Activated CD8-positive, alpha-beta T cell treated with anti-CD3 and anti-CD28 coated beads, Interleukin-2, amount 10 ng/mL, durations not matched to agents 7 days and 5 days (primary cell): ENCODE data around the gene SLC16A7. TPM values are rescaled to one million over a fixed set of nuclear protein-coding genes. Genes with fewer than 3 reads are reported as not detected.

ENCODE experiments used
- ATAC-seq: fragments of 150-1000 bp; cut with Tn5 transposase; one replicate; pipeline ENCODE4 v1.10.0; 2021; ENCODE audit warnings: moderate library complexity
- CTCF ChIA-PET: fragments of 350-600 bp; sonication (Branson Sonifier 250); formaldehyde crosslinking; loops from one replicate; lab custom pipeline; 2021; ENCODE audit warnings: antibody characterized with exemption; lab: Charles Lee
- POLR2A ChIA-PET: fragments of 350-600 bp; sonication (Branson Sonifier 250); formaldehyde crosslinking; loops from one replicate; lab custom pipeline; 2021; ENCODE audit warnings: antibody characterized with exemption; lab: Charles Lee
- DNase-seq: peaks from one replicate; pipeline ENCODE4 v3.0.0-alpha.2; 2020
- H3K27ac Mint-ChIP-seq: one replicate; pipeline ENCODE4 v1.8.0; 2021; ENCODE audit warnings: mild to moderate bottlenecking, mixed read lengths
- H3K27me3 Mint-ChIP-seq: one replicate; pipeline ENCODE4 v1.8.0; 2021; ENCODE audit warnings: low read depth, mixed read lengths
- H3K36me3 Mint-ChIP-seq: one replicate; pipeline ENCODE4 v1.8.0; 2021; ENCODE audit warnings: low read depth, mixed read lengths
- H3K4me1 Mint-ChIP-seq: one replicate; pipeline ENCODE4 v1.8.0; 2021; ENCODE audit warnings: low read depth, mixed read lengths
- H3K4me3 Mint-ChIP-seq: one replicate; pipeline ENCODE4 v1.8.0; 2021; ENCODE audit warnings: mild to moderate bottlenecking, mixed read lengths
- H3K9me3 Mint-ChIP-seq: one replicate; pipeline ENCODE4 v1.8.0; 2022; ENCODE audit warnings: mixed read lengths; ENCODE audit not compliant: insufficient read depth
- total RNA-seq, 2 experiments: library from RNA; stranded (reverse); gene quantifications; one replicate each; pipeline ENCODE4 v1.2.3, GENCODE V29; 2021

Gene SLC16A7
- total RNA-seq, 2 experiments from 2014 or later, result 35.9 to 38.8 TPM

GRCh38 chr12:59627582-59627981 is 31.8 kb downstream of the SLC16A7 start:
- peaks cover 33% of the 10 kb centered on the region for H3K36me3 Mint-ChIP-seq
- DNase-seq, result no peak
- H3K4me3 Mint-ChIP-seq, result no peak overlapping the region
- no peaks in the 10 kb centered on the region for H3K27me3 Mint-ChIP-seq
- POLR2A ChIA-PET, result interaction anchor here (0.6 kb wide), 1 partner anchor 106 kb away, joined by 3 read pairs; no protein-coding TSS in a partner anchor
- no peaks in the 10 kb centered on the region for H3K9me3 Mint-ChIP-seq
- no peak overlapping the region for H3K27ac Mint-ChIP-seq
- ATAC-seq, result no peak
- CTCF ChIA-PET, result interaction anchor here (0.8 kb wide), 1 partner anchor 28 kb away, joined by 4 read pairs; no protein-coding TSS in a partner anchor
- H3K4me1 Mint-ChIP-seq, result no peaks in the 10 kb centered on the region

DNA sequence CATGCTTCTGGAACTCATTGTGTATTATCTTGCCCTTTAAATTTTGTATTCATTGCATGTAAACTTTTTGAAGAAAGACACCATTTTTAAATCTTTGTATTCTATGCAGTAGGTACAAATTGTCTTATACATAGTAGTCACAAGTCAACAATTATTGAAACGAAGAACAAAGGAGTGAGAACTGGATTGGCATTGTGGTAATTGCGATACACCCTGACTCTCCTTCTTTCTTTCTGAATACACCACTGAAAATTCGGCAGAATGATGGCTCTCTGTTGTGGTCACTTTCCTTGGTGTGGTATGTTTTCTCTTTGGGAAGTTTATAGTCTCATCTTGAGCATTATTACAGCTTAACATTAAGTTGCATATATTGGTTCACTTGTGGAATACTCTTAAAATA is 34.1 kb downstream of the SLC16A7 start:
- H3K27me3 Mint-ChIP-seq, result no peaks in the 10 kb centered on the region
- ATAC-seq (no peak), DNase-seq (no peak)
- peaks cover 36% of the 10 kb centered on the region for H3K36me3 Mint-ChIP-seq
- H3K9me3 Mint-ChIP-seq, result no peaks in the 10 kb centered on the region
- no peak overlapping the region for H3K4me3 Mint-ChIP-seq
- H3K4me1 Mint-ChIP-seq, result no peaks in the 10 kb centered on the region
- H3K27ac Mint-ChIP-seq, result no peak overlapping the region
- CTCF ChIA-PET, result no interaction called here
- POLR2A ChIA-PET, result no interaction called here

GRCh38 chr12:59632408-59632807 is 36.6 kb downstream of the SLC16A7 start:
- Mint-ChIP-seq H3K4me1 (no peaks in the 10 kb centered on the region), H3K4me3 (no peak overlapping the region), H3K27ac (no peak overlapping the region), H3K27me3 (no peaks in the 10 kb centered on the region), H3K9me3 (no peaks in the 10 kb centered on the region), H3K36me3 (peaks cover 31% of the 10 kb centered on the region)
- POLR2A ChIA-PET, result no interaction called here
- CTCF ChIA-PET, result no interaction called here
- no peak for ATAC-seq
- no peak for DNase-seq

DNA sequence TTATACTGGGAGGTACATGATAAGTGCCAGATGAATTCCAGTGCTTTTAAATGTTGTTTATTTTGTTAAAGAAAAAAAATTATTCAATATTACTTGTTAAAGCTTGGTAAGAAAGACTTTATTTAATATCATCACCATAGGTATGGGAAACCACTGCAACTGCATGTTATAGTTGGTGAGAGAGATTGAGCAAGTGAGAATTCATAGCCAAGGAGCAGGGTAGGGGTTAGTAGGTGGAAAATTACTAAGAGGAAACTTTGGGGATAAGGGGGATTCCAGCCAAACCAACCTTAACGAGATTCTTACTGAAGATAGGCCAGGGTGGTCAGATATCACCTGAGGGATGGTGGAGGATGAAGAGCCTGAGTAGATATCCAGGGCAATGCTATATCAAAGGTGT is 38.4 kb downstream of the SLC16A7 start:
- no peak for ATAC-seq
- H3K4me3 Mint-ChIP-seq, result no peak overlapping the region

GRCh38 chr12:59636945-59637691 is 41.3 kb downstream of the SLC16A7 start:
- Mint-ChIP-seq H3K27me3 (no peaks in the 10 kb centered on the region), H3K36me3 (peaks cover 16% of the 10 kb centered on the region), H3K9me3 (peaks cover under 1% of the 10 kb centered on the region), H3K27ac (no peak overlapping the region), H3K4me3 (no peak overlapping the region), H3K4me1 (peaks cover 1% of the 10 kb centered on the region)
- ChIA-PET POLR2A (no interaction called here), CTCF (no interaction called here)
- DNase-seq, result no peak
- no peak for ATAC-seq

More for the DNA sequence above, 38.4 kb downstream of the SLC16A7 start:
- Mint-ChIP-seq H3K27me3 (no peaks in the 10 kb centered on the region), H3K9me3 (no peaks in the 10 kb centered on the region), H3K27ac (no peak overlapping the region), H3K4me1 (peaks cover 1% of the 10 kb centered on the region), H3K36me3 (peaks cover 23% of the 10 kb centered on the region)
- POLR2A ChIA-PET, result interaction anchor here (1.3 kb wide), 1 partner anchor 38 kb away, joined by 3 read pairs; the partner anchor contains the start of gene SLC16A7
- no peak for DNase-seq
- CTCF ChIA-PET, result no interaction called here

- ATAC-seq (no peak), DNase-seq (no peak)
- ChIA-PET CTCF (no interaction called here), POLR2A (no interaction called here)
- Mint-ChIP-seq H3K4me1 (peaks cover 1% of the 10 kb centered on the region), H3K36me3 (peaks cover 16% of the 10 kb centered on the region), H3K27me3 (no peaks in the 10 kb centered on the region), H3K27ac (no peak overlapping the region), H3K9me3 (peaks cover 5% of the 10 kb centered on the region), H3K4me3 (no peak overlapping the region)
Observed at GRCh38 chr12:59637692-59638070, 41.9 kb downstream of the SLC16A7 start.

DNA sequence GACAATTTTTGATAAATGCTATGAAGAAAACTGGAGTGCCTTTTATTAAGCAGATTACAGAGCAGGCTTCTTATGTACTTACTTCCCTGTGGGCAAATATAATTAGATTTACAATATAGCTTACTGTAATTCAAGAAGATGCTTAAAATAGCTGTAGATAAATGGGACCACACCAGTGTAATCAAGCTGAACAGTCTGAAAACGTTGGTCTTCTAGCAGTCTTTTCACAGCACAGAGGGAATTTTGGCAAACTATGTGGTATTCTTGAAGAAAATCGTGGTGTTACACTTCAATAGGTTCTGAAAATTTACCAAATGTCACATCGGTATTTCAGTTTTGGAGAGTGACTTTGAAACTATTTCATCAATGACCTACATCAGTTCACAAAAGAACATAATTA is 47.7 kb downstream of the SLC16A7 start:
- no peak overlapping the region for H3K27ac Mint-ChIP-seq
- no peak for ATAC-seq
- H3K27me3 Mint-ChIP-seq, result no peaks in the 10 kb centered on the region
- H3K36me3 Mint-ChIP-seq, result peaks cover 59% of the 10 kb centered on the region
- CTCF ChIA-PET, result no interaction called here
- H3K4me1 Mint-ChIP-seq, result no peaks in the 10 kb centered on the region
- peaks cover 24% of the 10 kb centered on the region for H3K9me3 Mint-ChIP-seq
- H3K4me3 Mint-ChIP-seq, result no peak overlapping the region
- POLR2A ChIA-PET, result no interaction called here
- no peak for DNase-seq

DNA sequence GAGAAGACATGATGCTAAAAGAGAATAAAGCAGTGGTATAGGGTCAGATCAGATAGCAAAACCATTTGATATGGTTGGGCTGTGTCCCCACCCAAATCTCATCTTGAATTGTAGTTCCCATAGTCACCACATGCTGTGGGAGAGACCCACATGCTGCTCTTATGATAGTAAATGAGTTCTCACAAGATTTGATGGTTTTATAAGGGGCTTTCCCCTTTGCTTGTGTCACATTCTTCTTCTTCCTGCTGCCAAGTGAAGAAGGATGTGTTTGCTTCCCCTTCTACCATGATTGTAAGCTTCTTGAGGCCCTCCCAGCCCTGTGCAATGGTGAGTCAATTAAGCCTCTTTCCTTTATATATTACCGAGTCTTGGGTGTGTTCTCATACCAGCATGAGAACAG is 49.4 kb downstream of the SLC16A7 start:
- Mint-ChIP-seq H3K4me3 (no peak overlapping the region), H3K27ac (no peak overlapping the region), H3K4me1 (peaks cover under 1% of the 10 kb centered on the region), H3K9me3 (peaks cover 24% of the 10 kb centered on the region), H3K36me3 (peaks cover 62% of the 10 kb centered on the region), H3K27me3 (no peaks in the 10 kb centered on the region)
- ATAC-seq, result no peak
- POLR2A ChIA-PET, result no interaction called here
- DNase-seq, result no peak
- CTCF ChIA-PET, result interaction anchor here (0.9 kb wide), 1 partner anchor 10 kb away, joined by 3 read pairs; no protein-coding TSS in a partner anchor

- Mint-ChIP-seq H3K27me3 (no peaks in the 10 kb centered on the region), H3K36me3 (peaks cover 62% of the 10 kb centered on the region)
- POLR2A ChIA-PET, result interaction anchor here (0.6 kb wide), 1 partner anchor 486 kb away, joined by 3 read pairs; no protein-coding TSS in a partner anchor
Observed at GRCh38 chr12:59646636-59647035, 50.8 kb downstream of the SLC16A7 start.

GRCh38 chr12:59649203-59649602 is 53.4 kb downstream of the SLC16A7 start:
- DNase-seq (no peak), ATAC-seq (no peak)
- CTCF ChIA-PET, result no interaction called here
- POLR2A ChIA-PET, result no interaction called here
- H3K9me3 Mint-ChIP-seq, result peaks cover 14% of the 10 kb centered on the region
- H3K36me3 Mint-ChIP-seq, result peaks cover 42% of the 10 kb centered on the region
- H3K4me1 Mint-ChIP-seq, result peaks cover 4% of the 10 kb centered on the region
- H3K4me3 Mint-ChIP-seq, result no peak overlapping the region
- H3K27ac Mint-ChIP-seq, result no peak overlapping the region
- no peaks in the 10 kb centered on the region for H3K27me3 Mint-ChIP-seq

More at GRCh38 chr12:59646636-59647035, 50.8 kb downstream of the SLC16A7 start:
- no peak overlapping the region for H3K27ac Mint-ChIP-seq
- ATAC-seq, result no peak
- CTCF ChIA-PET, result no interaction called here
- no peak for DNase-seq
- no peak overlapping the region for H3K4me3 Mint-ChIP-seq
- H3K9me3 Mint-ChIP-seq, result peaks cover 24% of the 10 kb centered on the region
- peaks cover 4% of the 10 kb centered on the region for H3K4me1 Mint-ChIP-seq

DNA sequence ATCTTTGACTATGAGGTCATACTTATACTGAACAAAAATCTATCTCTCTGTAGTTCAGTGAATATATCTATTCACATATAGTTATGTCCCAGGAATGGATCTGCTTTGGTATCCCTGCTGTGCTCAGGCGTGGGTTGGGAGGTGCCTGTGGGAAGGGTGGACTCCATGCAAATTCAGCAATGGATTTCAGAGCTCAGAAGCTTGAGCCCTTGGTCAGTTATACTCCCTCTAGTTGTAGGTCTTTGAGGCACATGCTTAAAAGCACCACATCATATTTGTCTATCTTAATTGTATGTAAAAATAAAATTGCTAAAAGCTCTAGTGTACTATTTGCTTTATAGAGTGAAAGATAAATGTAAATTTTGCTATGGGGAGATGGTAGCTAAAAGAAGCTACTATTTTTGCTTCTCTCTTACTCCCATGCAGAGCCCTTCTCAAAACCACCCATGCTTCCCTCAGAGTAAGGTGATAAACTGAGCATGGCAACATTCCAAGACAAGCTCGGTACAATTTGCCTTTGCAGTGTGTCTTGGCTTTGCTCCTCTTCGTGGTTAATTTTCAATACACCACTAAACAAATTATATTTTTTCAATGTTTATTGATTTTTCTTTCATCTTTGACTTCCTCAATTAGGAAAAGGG is 54.9 kb downstream of the SLC16A7 start:
- CTCF ChIA-PET, result interaction anchor here (1.1 kb wide), 1 partner anchor 55 kb away, joined by 3 read pairs; the partner anchor contains the start of gene SLC16A7
- no peak overlapping the region for H3K4me3 Mint-ChIP-seq

More for the DNA sequence above, 54.9 kb downstream of the SLC16A7 start:
- Mint-ChIP-seq H3K36me3 (peaks cover 35% of the 10 kb centered on the region), H3K27ac (no peak overlapping the region), H3K9me3 (peaks cover 2% of the 10 kb centered on the region), H3K4me1 (peaks cover 4% of the 10 kb centered on the region), H3K27me3 (no peaks in the 10 kb centered on the region)
- ATAC-seq (no peak), DNase-seq (no peak)
- POLR2A ChIA-PET, result no interaction called here
